IMR-90 (cell line): ENCODE data around the gene KDM5A. TPM values are rescaled to one million over a fixed set of nuclear protein-coding genes. Genes with fewer than 3 reads are reported as not detected.

Source experiments
- ATAC-seq: fragments of 200-7000 bp; cut with Tn5 transposase; 2 replicates; pipeline ENCODE4 v1.9.1; 2020; ENCODE audit warnings: low read depth, mild to moderate bottlenecking, moderate library complexity
- BruUV-seq: library from RNA; stranded (reverse); fragments of 400-500 nt; replicated peaks from 2 replicates; lab custom pipeline; 2021; lab: Mats Ljungman, UMichigan
- CTCF ChIA-PET: fragments of 300-600 bp; formaldehyde crosslinking; extraction: SDS; loops from one replicate; lab custom pipeline; 2021; ENCODE audit warnings: antibody characterized with exemption; lab: Yijun Ruan, JAX
- POLR2A ChIA-PET: fragments of 300-600 bp; sonication (Branson Sonifier 250); formaldehyde crosslinking; loops from one replicate; lab custom pipeline; 2022; ENCODE audit warnings: antibody characterized with exemption; ENCODE audit not compliant: unreplicated experiment; lab: Charles Lee
- DNase-seq: peaks from one replicate; pipeline ENCODE4 v3.0.0; 2013
- H2AFZ ChIP-seq: replicated peaks from 2 replicates; pipeline ENCODE3; 2013; ENCODE audit warnings: low read length, mild to moderate bottlenecking; ENCODE audit not compliant: poor library complexity
- H2AK5ac ChIP-seq: 2 replicates; pipeline ENCODE4 v1.6.1; 2013; ENCODE audit warnings: low read depth, low read length, inconsistent platforms
- H2AK9ac ChIP-seq: replicated peaks from 2 replicates; pipeline ENCODE3; 2013; ENCODE audit warnings: mild to moderate bottlenecking, low read depth, low read length, moderate library complexity; ENCODE audit not compliant: poor library complexity
- H2BK120ac ChIP-seq: 2 replicates; pipeline ENCODE4 v1.6.1; 2013; ENCODE audit warnings: low read depth, low read length, inconsistent platforms
- H2BK15ac ChIP-seq: 3 replicates; pipeline ENCODE4 v1.6.1; 2013; ENCODE audit warnings: low read depth, low read length, inconsistent platforms
- H2BK20ac ChIP-seq: 2 replicates; pipeline ENCODE4 v1.6.1; 2013; ENCODE audit warnings: low read depth, mild to moderate bottlenecking, inconsistent platforms, low read length, moderate library complexity
- H2BK5ac ChIP-seq: 2 replicates; pipeline ENCODE4 v1.6.1; 2013; ENCODE audit warnings: mild to moderate bottlenecking, low read depth, low read length, inconsistent platforms; ENCODE audit not compliant: poor library complexity, severe bottlenecking
- H3K14ac ChIP-seq: replicated peaks from 2 replicates; pipeline ENCODE4 v1.6.1; 2013; ENCODE audit warnings: low read depth, low read length, inconsistent platforms
- H3K18ac ChIP-seq: 2 replicates; pipeline ENCODE4 v1.6.1; 2013; ENCODE audit warnings: low read depth, low read length, control low read depth
- H3K23ac ChIP-seq: 2 replicates; pipeline ENCODE4 v1.6.1; 2013; ENCODE audit warnings: low read depth, low read length, inconsistent platforms
- H3K27ac ChIP-seq: 2 replicates; pipeline ENCODE4 v1.5.1; 2013; ENCODE audit warnings: mild to moderate bottlenecking, control low read depth, low read length; ENCODE audit not compliant: insufficient read depth
- H3K27me3 ChIP-seq: 2 replicates; pipeline ENCODE4 v1.6.1; 2013; ENCODE audit warnings: low read length; ENCODE audit not compliant: control insufficient read depth, insufficient read depth
- H3K36me3 ChIP-seq: 2 replicates; pipeline ENCODE4 v1.6.1; 2013; ENCODE audit warnings: low read length, mixed read lengths; ENCODE audit not compliant: control insufficient read depth, insufficient read depth
- H3K4ac ChIP-seq: 2 replicates; pipeline ENCODE4 v1.6.1; 2013; ENCODE audit warnings: low read depth, low read length, inconsistent platforms
- H3K4me1 ChIP-seq: 2 replicates; pipeline ENCODE4 v1.6.1; 2013; ENCODE audit warnings: low read length, mixed read lengths; ENCODE audit not compliant: control insufficient read depth, insufficient read depth
- H3K4me2 ChIP-seq: 2 replicates; pipeline ENCODE4 v1.6.1; 2013; ENCODE audit warnings: low read depth, mild to moderate bottlenecking, control low read depth, low read length, moderate library complexity
- H3K4me3 ChIP-seq: 2 replicates; pipeline ENCODE4 v1.5.1; 2013; ENCODE audit warnings: low read depth, mild to moderate bottlenecking, control low read depth, low read length, moderate library complexity; ENCODE audit not compliant: insufficient read depth
- H3K56ac ChIP-seq: 2 replicates; pipeline ENCODE4 v1.6.1; 2013; ENCODE audit warnings: low read length, inconsistent platforms; ENCODE audit not compliant: insufficient read depth; ENCODE audit errors: extremely low read depth
- H3K79me1 ChIP-seq, 2 experiments: 2 replicates each; pipeline ENCODE4 v1.6.1; 2013; ENCODE audit warnings: low read length in 2 of 2, inconsistent platforms in 1 of 2, low read depth in 1 of 2
- H3K9ac ChIP-seq: 2 replicates; pipeline ENCODE4 v1.6.1; 2013; ENCODE audit warnings: low read depth, low read length, control low read depth
- H3K9me1 ChIP-seq: 2 replicates; pipeline ENCODE4 v1.6.1; 2013; ENCODE audit warnings: low read length, inconsistent platforms; ENCODE audit not compliant: insufficient read depth
- H3K9me3 ChIP-seq: 2 replicates; pipeline ENCODE4 v1.6.1; 2013; ENCODE audit warnings: low read length; ENCODE audit not compliant: control insufficient read depth, insufficient read depth
- H4K20me1 ChIP-seq: 2 replicates; pipeline ENCODE4 v1.6.1; 2013; ENCODE audit warnings: low read length, inconsistent platforms; ENCODE audit not compliant: insufficient read depth
- H4K5ac ChIP-seq: 2 replicates; pipeline ENCODE4 v1.6.1; 2013; ENCODE audit warnings: mild to moderate bottlenecking, low read depth, low read length, control low read depth
- H4K8ac ChIP-seq, 2 experiments: 2 replicates each; pipeline ENCODE4 v1.6.1; 2013; ENCODE audit warnings: low read depth in 2 of 2, low read length in 2 of 2, control low read depth in 1 of 2, inconsistent platforms in 1 of 2
- H4K91ac ChIP-seq: 2 replicates; pipeline ENCODE4 v1.6.1; 2013; ENCODE audit warnings: low read depth, low read length, inconsistent platforms; ENCODE audit not compliant: insufficient read depth
- CHD1 ChIP-seq: IDR thresholded peaks from 2 replicates; pipeline ENCODE4 v1.6.1; 2012; ENCODE audit warnings: low read depth, low read length, improper control_type of control experiment
- MAFK ChIP-seq: IDR thresholded peaks from 2 replicates; pipeline ENCODE4 v1.6.1; 2012; ENCODE audit warnings: low read depth, low read length, improper control_type of control experiment
- MAZ ChIP-seq: IDR thresholded peaks from 2 replicates; pipeline ENCODE4 v1.6.1; 2012; ENCODE audit warnings: low read depth, mild to moderate bottlenecking, low read length, improper control_type of control experiment, moderate library complexity, borderline replicate concordance
- MXI1 ChIP-seq: IDR thresholded peaks from 2 replicates; pipeline ENCODE4 v1.6.1; 2012; ENCODE audit warnings: low read depth, mild to moderate bottlenecking, low read length, moderate library complexity, borderline replicate concordance
- NFE2L2 ChIP-seq: fragments of 150-350 bp; IDR thresholded peaks from 2 replicates; pipeline ENCODE4 v1.6.1; 2016; ENCODE audit warnings: low read depth, mild to moderate bottlenecking, low read length
- POLR2A ChIP-seq: IDR thresholded peaks from 2 replicates; pipeline ENCODE4 v1.6.1; 2012; ENCODE audit warnings: mild to moderate bottlenecking, low read depth, low read length
- RCOR1 ChIP-seq: IDR thresholded peaks from 2 replicates; pipeline ENCODE4 v1.6.1; 2012; ENCODE audit warnings: mild to moderate bottlenecking, low read length, improper control_type of control experiment; ENCODE audit not compliant: insufficient replicate concordance
- SMC3 ChIP-seq: fragments of 150-350 bp; IDR thresholded peaks from 2 replicates; pipeline ENCODE4 v1.6.1; 2016; ENCODE audit warnings: low read depth, mild to moderate bottlenecking, antibody characterized with exemption, low read length, moderate library complexity
- USF2 ChIP-seq: fragments of 150-350 bp; IDR thresholded peaks from 2 replicates; pipeline ENCODE4 v1.6.1; 2017; ENCODE audit warnings: mild to moderate bottlenecking, antibody characterized with exemption, low read length, low read depth
- WGBS, 2 experiments: methylation state at CpG; one replicate each; pipeline versions ENCODE4 v1.1.5 to v1.1.7; 2013; ENCODE audit warnings: missing lambda C conversion rate in 2 of 2; ENCODE audit not compliant: insufficient read length in 1 of 2; ENCODE audit errors: extremely low coverage in 2 of 2; 5-methylcytosine and 5-hydroxymethylcytosine counted together
- dilution Hi-C: fragments of 300-500 bp; cut with HindIII; formaldehyde crosslinking; loops from one replicate; pipeline ENCODE4 v1.14.3; 2018; ENCODE audit warnings: low sequenced_read_pairs; ENCODE audit not compliant: unreplicated experiment
- in situ Hi-C: fragments of 300-500 bp; cut with MboI; formaldehyde crosslinking; loops from 3 replicates; pipeline ENCODE4 v1.14.3; 2019; ENCODE audit warnings: low sequenced_read_pairs, inconsistent platforms, mixed read lengths
- intact Hi-C: fragments of 100-400 bp; cut with micrococcal nuclease; formaldehyde crosslinking; loops from 2 replicates; pipeline ENCODE4 v1.10.0; 2022
- polyA plus RNA-seq, 3 experiments: library from polyadenylated mRNA; depleted of rRNA; stranded (reverse); fragments of >200 nt; gene quantifications; 2 replicates each; pipeline ENCODE4 v1.2.3, GENCODE V29; 2012; ENCODE audit warnings: low replicate concordance in 1 of 3
- total RNA-seq: library from RNA; depleted of rRNA; stranded (reverse); fragments of >200 nt; gene quantifications from 2 replicates; pipeline ENCODE4 v1.2.3, GENCODE V29; 2012

Gene KDM5A
- total and polyA plus RNA-seq, 2 of the 4 experiments (the other 2 are of a cell fraction): 7.9 to 95.9 TPM

- no peak for TF ChIP-seq MAFK
Measured at GRCh38 chr12:286531-287300, 102.4 kb downstream of the KDM5A start (continued).

- H3K56ac ChIP-seq: no peak overlapping the region
- CTCF ChIA-PET: no interaction called here
- 100% methylated on average over 4 of the region's 5 CpGs; no CpG with 5 or more reads in 1 of the 2 experiments for WGBS, 2 experiments
Measured at GRCh38 chr12:278046-278445, 111.1 kb downstream of the KDM5A start.

More at GRCh38 chr12:278046-278445, 111.1 kb downstream of the KDM5A start:
- no peaks in the 10 kb centered on the region for H3K9me3 ChIP-seq
- peaks cover 7% of the 10 kb centered on the region; the same call in 1 of the 2 replicates for H3K36me3 ChIP-seq
- H2AFZ ChIP-seq: no peak overlapping the region
- no peak overlapping the region for H3K23ac ChIP-seq
- POLR2A ChIA-PET: no interaction called here
- H3K4me3 ChIP-seq: no peak overlapping the region
- no TSS peak for BruUV-seq
- H3K79me1 ChIP-seq: 0 out of 4 replicates have a peak, but pooled peaks cover 4% of the 10 kb centered on the region in 2 experiments
- no peak overlapping the region for H2AK9ac ChIP-seq
- no peak overlapping the region for H3K4ac ChIP-seq
- no peaks in the 10 kb centered on the region for H3K4me1 ChIP-seq
- H4K20me1 ChIP-seq: no peaks in the 10 kb centered on the region
- no peak overlapping the region for H2BK120ac ChIP-seq
- no peak for TF ChIP-seq NFE2L2
- TF ChIP-seq SMC3: no peak
- TF ChIP-seq MXI1: no peak
- TF ChIP-seq USF2: no peak
- no peak for TF ChIP-seq POLR2A
- TF ChIP-seq MAFK: no peak
- TF ChIP-seq MAZ: no peak
- TF ChIP-seq CHD1: no peak
- TF ChIP-seq RCOR1: no peak
- intact Hi-C loops: no loop called here
- H3K9me1 ChIP-seq: peaks cover 4% of the 10 kb centered on the region; the same call in 1 of the 2 replicates
- H3K27ac ChIP-seq: no peak overlapping the region
- H2BK20ac ChIP-seq: no peak overlapping the region
- no peaks in the 10 kb centered on the region for H3K27me3 ChIP-seq
- no peak overlapping the region for H3K14ac ChIP-seq
- dilution Hi-C loops: no loop called here
- in situ Hi-C loops: no loop called here
- H4K91ac ChIP-seq: no peak overlapping the region
- no peak overlapping the region for H3K9ac ChIP-seq
- H3K18ac ChIP-seq: no peak overlapping the region
- H2BK15ac ChIP-seq: no peak overlapping the region
- no peak for ATAC-seq
- H2AK5ac ChIP-seq: no peak overlapping the region
- H4K5ac ChIP-seq: no peak overlapping the region
- no peak overlapping the region for H3K4me2 ChIP-seq
- DNase-seq: no peak
- no peak overlapping the region for H2BK5ac ChIP-seq
- H4K8ac ChIP-seq: no peak overlapping the region
